ENCODE data around the gene ORAI3.

ORAI3 gene

DNA sequence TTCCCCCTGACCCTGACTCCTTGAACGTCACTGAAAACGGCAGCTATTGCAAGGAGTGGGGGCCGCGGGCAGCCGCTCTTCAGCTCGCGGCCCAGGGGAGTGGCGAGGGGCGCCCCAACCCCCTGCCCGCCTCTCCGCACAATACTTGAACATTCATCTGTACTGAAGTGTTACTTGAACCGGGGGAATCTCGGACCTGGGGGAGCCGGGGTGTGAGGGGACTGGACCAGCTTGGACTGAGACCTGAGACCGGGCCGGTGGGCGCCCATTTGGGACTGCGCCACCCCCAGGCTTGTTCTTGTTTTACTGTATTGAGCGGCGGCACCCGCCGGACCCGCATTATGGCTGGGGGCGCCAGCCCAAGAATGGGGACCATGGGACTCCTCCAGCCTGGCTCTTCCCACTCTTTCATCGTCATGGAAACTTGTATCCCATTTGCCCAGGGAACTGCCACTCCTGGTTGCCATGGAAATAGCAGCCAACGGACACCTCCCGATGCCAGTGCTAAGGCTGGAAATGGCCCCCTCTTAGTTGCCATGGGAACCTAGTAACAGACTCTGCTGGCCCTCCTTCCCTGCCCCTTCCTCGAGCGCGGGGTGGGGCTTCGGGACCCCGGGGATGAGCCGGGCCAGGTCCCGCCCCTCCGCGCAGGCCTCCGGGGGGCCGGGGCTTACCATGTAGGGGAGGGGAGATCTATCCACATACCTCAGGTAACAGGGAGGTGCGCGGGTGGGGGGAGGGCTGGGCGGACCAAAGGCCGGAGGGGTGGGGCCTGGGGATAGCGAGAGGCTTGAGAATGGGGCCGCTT is 805 bp upstream of the ORAI3 start:
- no peak for DNase-seq

DNA sequence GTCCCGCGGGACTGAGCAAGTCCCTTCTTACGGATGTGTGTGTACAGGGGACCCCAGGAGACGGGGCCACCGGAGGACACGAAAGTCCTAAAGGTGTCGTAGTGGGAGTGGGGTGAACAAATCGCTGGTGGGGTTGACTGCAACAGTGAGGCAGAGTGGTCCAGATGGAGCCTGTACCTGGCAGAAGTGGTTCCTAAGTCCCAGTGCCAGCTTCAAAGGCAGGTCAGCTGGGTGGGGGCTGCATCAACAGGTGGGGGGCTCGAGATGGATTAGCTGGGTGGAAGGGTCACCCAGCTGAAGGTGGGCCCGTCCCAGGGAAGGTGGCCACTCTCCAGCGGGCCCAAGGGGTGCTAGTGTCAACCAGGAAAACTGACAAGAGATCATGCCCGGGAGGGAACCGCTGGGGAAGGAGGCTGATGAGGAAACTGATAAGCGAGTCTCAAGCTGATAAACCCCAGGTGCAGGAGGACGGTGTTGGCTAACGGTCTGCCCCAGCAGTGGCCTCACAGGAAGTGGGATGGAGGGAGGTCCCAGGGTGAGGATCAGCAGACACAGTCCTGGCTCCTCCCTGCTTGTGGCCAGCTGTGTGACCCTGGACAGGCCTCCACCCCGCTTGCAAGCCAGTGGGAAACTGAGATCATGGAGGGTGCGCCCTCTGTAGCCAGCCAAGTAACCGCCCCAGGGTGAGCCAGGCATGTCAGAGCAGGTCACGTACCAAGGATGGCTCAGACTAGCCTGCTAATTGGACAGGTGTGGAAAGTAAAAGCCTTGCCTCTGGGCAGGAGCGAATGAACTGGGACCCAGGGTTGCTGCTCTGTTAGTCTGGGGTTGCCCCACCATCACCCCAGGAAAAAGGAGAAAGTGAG is 1.0 kb downstream of the ORAI3 start:
- peak; percentile 95 for DNase-seq

DNA sequence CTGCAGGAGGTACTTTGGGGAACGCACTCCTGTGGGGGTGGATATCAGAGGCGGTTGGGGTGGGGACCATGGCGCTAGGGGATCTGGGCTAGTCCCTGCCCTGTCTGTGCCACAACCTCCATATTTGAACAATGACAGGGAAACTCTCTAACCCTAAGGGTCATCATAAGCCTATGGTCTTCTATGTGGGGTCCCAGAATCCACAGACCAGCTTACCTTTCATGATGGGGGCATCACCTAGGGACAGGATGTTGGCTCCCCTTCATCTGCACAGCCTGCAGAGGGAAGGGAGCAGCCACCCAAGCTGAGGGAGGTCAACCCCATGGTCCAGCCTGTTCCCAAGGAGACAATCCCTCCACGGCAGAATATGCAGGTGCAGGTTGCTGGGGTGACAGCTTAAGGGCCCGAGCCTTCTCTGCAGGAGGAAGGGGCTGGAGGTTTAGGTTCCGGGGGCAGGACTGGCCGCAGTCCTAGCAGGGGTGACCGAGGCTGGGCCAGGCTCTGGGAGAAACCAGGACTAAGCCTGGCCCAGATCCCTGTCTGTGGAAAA is 1.7 kb downstream of the ORAI3 start:
- no peak for DNase-seq

DNA sequence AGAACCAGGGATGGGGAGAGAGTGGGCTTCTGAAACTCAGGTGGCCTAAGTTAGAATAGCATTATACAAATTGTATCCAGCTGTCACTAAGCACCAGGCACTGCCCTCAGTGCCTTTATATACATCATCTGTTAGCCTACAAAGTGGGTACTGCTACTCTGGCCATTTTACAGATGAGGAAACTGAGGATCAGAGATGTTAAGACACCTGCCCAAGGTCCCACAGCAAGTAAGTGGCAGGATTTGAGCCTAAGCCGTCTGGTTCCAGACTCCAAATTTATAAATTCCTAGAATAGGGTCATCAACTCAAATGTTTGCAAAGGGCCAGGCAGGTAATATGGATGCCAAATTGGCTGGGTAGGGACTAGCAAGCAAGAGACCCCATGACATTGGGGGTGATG is 2.3 kb downstream of the ORAI3 start:
- DNase-seq: no peak

DNA sequence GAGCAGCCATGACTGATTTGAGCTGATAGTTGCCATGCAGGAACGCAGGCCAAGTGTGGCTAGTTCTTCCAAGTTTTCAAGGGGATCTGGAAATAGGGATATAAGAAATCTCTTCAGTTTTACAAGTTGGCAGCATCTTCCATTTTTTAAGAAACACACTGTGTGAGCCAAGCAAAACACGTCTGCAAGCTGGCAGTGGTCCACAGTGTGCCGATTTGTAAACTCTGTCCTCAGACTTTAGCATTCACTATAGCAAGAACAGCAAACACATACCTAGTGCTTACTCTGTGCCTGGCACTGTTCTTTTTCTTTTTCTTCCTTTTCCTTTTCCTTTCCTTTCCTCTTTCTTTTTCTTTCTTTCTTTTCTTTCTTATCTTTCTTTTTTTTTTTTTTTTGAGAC is 2.9 kb downstream of the ORAI3 start:
- no peak for DNase-seq

DNA sequence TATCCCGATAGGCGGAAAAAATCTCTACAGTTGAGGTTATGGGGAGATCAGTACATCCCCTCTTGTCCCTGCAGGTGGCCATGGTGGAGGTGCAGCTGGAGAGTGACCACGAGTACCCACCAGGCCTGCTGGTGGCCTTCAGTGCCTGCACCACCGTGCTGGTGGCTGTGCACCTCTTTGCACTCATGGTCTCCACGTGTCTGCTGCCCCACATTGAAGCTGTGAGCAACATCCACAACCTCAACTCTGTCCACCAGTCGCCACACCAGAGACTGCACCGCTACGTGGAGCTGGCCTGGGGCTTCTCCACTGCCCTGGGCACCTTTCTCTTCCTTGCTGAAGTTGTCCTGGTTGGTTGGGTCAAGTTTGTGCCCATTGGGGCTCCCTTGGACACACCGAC is 4.2 kb downstream of the ORAI3 start:
- no peak for DNase-seq

DNA sequence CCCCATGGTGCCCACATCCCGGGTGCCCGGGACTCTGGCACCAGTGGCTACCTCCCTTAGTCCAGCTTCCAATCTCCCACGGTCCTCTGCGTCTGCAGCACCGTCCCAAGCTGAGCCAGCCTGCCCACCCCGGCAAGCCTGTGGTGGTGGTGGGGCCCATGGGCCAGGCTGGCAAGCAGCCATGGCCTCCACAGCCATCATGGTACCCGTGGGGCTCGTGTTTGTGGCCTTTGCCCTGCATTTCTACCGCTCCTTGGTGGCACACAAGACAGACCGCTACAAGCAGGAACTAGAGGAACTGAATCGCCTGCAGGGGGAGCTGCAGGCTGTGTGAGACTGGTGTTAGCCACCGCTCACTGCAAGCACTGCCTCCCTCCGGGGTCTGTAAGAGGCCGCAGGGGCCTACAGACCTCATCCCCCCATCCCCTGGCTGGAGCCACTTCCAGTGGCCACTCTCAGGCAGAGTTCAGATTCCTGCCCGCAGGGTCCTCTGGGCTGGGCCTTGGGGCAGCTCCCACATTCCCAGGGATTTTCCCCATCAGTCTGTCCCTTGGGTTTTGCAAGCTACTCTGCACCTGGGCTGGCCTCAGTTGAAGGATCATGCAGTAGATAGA is 4.8 kb downstream of the ORAI3 start:
- peak; percentile 35 for DNase-seq

DNA sequence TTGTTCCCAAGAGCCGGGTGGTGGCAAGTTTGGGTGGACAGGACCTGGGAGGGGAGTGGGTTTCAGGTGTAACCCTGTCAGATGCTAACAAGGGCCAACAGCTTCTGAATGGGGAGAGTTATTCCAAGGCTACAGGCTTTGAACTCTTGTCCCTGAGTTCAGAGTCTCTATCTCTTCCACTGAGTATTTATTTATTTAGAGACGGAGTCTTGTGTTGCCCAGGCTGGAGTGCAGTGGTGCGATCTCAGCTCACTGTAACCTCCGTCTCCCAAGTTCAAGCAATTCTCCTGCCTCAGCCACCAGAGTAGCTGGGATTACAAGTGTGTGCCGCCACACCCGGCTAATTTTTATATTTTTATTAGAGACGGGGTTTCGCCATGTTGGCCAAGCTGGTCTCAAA is 6.1 kb downstream of the ORAI3 start:
- no peak for DNase-seq

DNA sequence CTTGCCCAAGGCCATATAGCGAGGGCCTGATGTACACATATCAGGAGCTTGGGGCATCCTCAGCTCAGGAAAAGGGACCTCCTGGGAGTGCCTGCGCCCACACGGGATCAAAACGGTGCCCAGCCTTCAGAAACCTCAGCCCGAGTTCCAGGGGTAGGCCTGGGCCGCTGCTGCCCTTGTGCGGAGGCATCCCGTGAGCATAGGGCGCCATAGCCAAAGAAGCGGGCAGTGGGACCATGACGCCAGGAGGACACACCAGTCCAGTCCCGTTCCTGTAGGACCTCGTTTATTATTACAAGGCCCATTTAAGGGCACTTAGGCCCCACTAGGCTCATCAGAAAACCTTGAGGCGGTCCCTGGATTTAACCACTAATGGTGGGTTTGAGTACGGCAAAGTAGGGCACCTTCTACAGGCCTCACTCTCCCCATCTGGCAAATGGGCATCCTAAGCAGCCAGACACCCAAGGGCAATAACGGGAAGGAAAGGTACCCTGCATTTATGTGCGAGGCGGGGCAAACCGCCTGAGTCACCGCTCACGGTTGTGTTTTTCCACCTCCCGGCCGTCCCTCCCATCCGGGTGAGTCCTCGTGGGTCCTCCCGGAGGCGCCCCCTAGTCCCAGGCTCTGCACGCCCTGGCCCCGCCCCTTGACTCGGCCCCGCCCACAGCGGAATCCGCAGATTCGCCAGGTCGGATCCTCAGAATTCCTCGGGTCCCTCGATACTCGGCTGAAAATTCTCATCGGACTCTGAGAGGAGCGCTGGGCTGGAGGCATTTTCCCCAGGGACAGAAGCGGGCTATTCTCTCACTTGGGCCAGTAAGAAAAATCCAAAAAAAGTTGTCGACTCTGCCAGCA is 8.0 kb downstream of the ORAI3 start:
- peak; percentile 68 for DNase-seq

DNA sequence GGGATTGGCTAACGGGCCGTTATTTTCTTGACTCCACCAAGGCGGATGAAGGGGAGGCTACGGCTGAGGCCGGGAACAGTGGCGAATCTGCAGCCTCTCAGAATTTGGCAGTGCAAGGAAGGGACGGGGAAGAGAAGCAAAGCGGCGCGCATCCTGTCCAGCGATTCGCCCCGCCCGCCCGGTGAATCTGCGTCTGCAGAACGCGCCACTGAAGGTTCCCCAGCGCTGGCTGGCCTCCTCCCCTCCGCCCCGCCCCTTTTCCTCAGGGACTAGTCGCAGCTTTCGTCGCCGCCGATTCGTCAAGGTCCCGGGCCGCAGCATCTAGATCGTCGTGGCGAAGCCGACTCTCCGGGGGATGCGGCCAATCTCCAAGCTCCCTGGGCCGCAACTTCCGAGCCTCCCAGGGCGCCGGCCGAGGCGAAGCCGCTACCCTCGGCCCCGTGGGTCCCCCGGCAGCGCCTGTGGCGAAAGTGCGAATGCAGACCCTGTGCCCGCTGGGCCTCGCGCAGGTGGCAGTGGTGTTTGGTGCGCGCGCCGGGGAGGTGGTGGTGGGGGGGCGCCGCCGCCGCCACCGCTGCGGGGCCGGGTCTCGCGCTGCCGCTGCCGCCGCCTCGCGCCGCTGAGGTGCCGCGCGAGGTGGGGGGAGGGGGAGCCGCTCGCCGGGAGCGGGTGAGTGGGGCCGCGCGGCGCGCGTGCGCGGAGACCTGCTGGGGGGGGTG is 8.7 kb downstream of the ORAI3 start, which contains the start of gene SETD1A:
SETD1A (plus strand) TSS at position 299 of the 719 bp plus-strand sequence. CDS start 978 bp downstream, outside the sequence.
- peak; percentile 86 for DNase-seq

DNA sequence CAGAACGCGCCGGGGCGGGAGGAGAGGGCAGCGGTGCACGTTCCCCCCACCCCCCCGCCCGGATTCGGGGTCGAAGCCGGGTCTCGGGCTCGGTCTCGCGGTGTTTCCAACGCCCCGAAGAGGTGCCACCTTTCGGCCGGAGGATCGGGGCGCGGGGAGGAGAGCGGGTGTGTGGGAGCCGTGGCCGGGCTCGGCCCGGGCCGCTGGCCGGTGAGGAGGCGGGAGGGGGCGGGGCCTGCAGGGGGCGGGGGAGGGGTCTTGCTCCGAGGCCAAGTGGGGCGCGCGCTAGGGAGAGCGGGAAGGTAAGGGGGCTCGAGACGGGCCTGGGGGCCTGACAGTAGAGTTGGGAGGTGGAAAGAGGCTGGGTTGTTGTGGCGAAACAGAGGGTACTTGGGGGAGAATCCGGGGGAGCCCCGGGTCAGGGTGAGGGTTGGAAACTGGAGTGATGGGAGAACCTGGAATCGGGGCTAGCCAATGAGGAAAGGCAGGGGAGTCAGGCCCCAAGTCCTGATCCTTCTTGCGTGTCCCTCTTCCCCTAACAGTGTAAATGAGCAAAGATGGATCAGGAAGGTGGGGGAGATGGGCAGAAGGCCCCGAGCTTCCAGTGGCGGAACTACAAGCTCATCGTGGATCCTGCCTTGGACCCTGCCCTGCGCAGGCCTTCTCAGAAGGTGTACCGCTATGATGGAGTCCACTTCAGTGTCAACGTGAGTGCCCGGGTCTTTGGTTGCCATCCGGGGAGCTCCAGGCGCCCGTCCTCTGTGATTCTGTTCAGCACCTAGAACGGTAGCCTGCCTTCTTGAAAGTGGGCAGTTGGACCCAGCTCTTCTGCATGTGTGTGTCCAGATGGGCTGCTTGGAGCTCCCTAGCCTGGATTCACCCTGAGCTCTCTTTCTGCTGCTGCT is 9.6 kb downstream of the ORAI3 start:
- DNase-seq: no peak

DNA sequence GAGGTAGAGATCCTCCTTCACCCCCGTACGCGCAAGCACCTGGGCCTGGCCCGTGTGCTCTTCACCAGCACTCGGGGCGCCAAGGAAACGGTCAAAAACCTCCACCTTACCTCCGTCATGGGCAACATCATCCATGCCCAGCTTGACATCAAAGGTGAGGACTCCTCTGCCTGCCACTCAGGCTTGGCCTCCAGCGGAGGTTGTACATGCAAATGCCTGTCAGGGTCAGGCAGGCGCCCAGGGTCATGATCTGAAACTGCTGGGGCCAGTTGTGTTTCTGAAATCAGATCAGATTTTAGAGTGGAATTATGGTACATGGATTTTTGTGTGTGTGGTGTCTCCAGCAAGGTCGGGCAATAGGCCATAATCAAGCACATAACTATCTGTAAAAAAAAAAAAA is 12.5 kb downstream of the ORAI3 start:
- DNase-seq: no peak

DNA sequence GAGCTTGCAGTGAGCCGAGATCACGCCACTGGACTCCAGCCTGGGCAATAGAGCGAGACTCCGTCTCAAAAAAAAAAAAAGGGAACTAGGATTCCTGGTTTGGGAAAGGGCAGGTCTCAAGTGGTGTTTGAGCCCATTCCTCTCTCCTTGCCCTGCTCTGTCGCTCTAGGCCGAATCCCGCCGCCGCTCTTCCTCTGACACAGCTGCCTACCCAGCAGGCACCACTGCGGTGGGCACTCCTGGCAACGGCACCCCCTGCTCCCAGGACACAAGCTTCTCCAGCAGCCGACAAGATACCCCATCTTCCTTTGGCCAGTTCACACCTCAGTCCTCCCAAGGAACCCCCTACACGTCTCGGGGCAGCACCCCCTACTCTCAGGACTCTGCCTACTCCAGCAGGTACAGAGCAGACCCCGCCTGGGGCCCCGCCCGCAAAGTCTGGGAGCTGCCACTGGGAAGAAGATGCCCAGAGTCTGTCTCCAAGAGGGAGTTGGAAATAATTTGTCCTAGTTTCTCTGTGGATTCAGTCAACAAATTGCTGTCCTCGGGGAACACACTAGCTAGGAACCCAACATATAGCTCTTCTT is 15.2 kb downstream of the ORAI3 start:
- no peak for DNase-seq

DNA sequence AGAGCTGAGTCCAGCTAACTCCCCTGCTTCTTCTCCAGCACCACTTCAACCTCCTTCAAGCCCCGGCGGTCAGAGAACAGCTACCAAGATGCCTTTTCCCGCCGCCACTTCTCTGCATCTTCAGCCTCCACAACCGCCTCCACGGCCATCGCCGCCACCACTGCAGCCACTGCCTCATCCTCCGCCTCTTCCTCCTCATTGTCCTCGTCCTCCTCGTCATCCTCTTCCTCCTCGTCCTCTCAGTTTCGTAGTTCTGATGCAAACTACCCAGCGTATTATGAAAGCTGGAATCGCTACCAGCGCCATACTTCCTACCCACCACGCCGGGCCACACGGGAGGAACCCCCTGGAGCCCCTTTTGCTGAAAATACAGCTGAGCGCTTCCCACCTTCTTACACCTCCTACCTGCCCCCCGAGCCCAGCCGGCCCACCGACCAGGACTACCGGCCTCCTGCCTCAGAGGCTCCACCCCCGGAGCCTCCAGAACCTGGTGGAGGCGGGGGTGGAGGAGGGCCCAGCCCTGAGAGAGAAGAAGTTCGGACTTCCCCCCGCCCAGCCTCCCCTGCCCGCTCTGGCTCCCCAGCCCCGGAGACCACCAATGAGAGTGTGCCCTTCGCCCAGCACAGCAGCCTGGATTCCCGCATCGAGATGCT is 15.8 kb downstream of the ORAI3 start:
- DNase-seq: no peak

DNA sequence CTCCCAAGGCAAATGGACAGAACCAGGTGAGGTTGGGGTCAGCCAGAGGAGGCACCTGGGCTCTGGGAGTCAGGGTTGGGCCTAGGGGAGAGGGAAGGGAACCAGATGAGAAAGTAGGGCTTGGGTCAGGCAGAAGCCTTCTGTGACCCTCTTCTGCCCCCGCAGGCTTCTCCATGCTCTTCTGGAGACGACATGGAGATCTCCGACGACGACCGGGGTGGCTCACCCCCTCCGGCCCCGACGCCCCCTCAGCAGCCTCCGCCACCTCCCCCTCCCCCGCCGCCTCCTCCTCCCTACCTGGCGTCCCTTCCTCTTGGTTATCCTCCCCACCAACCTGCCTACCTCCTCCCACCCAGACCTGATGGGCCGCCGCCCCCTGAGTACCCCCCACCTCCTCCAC is 16.6 kb downstream of the ORAI3 start:
- DNase-seq: no peak

DNA sequence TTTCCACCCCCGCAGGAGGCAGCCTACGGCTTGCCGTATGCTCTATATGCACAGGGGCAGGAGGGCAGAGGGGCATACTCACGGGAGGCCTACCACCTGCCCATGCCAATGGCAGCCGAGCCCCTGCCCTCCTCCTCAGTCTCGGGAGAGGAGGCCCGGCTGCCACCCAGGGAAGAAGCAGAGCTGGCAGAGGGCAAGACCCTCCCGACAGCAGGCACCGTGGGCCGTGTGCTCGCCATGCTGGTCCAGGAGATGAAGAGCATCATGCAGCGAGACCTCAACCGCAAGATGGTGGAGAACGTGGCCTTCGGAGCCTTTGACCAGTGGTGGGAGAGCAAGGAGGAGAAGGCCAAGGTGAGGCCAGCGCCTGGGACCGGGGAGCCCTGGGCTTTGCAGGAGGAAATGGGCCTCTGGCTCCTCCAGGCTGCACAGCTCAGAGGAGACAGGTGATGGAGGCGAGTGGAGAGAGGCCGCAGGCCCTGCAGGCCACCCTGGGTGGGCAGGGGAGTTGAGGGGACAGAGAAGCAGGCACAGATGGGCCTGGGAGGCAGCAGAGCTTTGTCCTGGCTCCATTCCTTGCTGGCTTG is 17.3 kb downstream of the ORAI3 start:
- DNase-seq: no peak

DNA sequence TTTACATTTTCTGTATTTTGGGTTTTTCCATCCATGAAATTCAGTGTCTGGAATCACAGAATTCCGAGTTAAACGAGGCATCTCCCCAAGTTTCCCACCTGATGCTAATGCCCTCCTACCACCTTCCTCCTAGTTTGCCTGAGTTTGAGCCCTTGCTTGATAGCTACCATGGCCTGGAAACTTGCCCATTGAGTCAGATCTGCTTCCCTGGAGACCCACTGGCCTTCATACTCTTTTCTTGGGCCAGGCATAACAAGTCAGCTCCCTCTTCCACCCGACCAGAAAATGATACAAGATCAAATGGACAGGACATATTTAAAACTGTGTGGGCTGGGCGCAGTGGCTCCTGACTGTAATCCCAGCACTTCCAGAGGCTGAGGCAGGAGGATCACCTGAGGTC is 18.9 kb downstream of the ORAI3 start:
- DNase-seq: no peak

DNA sequence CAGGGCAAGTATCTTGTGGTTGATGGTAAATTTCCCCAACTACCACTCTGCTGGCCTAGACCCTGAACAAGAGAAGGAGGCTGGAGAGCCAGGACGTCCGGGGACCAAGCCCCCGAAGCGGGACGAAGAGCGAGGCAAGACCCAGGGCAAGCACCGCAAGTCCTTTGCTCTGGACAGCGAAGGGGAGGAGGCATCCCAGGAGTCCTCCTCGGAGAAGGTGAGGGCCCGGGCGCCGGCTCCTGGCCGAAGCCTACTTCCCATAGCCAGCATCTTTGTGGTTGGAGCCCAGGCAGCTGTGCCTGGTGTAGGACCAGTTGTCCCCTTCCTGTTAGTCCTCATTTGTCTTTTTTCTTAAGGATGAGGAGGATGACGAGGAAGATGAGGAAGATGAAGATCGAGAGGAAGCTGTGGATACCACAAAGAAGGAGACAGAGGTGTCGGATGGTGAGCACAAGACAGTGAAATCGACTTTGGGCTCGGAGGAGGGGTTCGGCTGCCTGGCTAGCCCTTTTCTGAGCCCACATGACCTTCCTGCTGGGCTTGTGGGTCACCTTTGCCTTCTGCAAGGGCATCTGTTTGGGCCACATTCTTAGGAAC is 20.5 kb downstream of the ORAI3 start:
- DNase-seq: no peak

DNA sequence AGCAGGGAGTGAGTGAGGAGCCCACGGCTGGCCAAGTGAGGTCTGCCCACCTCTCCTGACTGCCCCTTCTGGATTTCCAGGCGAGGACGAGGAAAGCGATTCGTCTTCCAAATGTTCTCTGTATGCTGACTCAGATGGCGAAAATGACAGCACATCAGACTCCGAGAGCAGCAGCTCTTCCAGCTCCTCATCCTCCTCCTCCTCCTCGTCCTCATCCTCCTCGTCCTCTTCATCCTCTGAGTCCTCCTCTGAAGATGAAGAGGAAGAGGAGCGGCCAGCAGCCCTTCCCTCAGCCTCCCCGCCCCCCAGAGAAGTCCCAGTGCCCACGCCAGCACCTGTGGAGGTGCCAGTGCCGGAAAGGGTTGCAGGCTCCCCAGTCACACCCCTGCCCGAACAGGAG is 22.4 kb downstream of the ORAI3 start:
- DNase-seq: no peak

Data from GF-D8 (cell line).